GM19043 (cell line): ENCODE data around the gene STK32C.
"Not testable (repeated sequence)": the region's sequence is repeated elsewhere in the genome, so short reads cannot be mapped to it uniquely, and the experiment has no call there.

Experiments used
- ATAC-seq: cut with Tn5 transposase; IDR thresholded peaks from one replicate; pipeline ENCODE4 v1.9.1; 2021; ENCODE audit warnings: low read depth; ENCODE audit not compliant: unreplicated experiment

STK32C gene

DNA sequence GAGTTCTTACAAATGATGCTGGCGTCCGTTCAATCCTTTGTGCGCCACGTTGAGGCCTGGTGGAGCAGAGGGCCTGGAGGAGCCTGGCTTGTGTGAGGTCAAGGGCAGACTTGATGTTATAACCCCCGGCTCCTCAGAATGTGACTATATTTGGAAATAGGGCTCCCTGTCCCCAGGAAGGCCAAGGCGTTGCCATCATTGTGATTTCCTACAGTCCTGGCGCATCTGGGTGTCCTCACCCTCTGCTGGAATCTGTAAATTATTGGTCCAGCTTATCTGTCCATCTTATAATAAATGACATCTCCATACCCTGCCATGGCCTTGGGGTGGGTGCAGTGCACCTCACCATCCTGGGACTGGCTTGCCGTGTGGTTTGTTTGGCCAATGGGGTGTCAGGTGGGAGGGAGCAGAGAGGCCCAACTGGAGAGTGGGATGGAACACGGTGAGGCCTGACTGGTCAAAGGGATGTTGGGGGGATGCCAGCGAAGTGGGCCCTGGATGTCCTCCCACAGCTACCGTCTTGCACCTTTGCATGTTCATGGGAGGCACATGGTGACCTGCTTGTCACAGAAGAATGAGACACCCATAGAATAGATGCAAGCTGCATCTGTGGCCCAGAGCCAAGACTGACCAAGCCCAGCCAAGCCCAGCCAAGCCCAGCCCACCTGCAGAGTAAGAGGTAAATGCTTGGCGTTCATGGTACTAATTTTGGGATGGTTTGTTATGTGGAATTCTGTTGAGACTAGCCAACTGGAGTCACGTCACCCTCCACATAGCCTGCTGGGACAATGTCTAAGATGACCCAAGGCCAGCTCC is 13.1 kb upstream of the STK32C start:
- no peak for ATAC-seq

DNA sequence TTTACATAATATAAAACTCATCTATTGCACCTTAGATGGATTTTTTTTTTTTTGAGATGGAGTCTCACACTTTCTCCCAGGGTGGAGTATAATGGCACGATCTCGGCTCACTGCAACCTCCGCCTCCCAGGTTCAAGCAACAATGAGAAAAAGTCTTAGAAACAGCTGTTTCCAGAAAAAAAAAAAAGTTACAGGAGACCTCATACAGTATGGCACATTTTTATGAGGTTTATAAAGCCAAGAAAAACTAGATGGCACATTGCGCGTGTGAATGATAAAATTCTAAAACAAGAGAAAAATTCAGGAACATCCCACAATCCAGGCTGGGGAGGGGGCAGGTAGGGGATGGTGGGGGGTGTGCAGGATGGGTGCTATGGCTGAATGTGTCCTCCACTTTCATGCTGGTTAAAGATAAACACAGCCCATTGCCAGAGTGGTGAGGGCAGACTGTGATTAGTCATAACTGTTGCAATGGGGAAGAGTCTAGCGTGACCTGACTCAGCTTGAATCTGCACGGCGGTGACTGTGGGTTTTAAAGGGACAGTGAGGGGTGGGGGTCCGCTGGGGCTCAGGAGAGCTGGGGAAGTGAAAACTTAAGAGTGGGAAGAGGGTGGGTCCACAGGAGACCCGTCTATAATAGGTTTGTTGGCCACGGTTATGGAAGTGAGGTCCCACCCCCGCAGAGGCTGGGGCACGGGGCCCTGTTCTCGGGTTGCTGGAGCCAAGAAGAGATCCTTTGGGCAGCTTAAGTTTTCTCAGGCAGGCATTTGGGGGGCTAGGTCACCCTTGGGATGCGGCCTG is 12.3 kb upstream of the STK32C start:
- peak; percentile 99 for ATAC-seq

DNA sequence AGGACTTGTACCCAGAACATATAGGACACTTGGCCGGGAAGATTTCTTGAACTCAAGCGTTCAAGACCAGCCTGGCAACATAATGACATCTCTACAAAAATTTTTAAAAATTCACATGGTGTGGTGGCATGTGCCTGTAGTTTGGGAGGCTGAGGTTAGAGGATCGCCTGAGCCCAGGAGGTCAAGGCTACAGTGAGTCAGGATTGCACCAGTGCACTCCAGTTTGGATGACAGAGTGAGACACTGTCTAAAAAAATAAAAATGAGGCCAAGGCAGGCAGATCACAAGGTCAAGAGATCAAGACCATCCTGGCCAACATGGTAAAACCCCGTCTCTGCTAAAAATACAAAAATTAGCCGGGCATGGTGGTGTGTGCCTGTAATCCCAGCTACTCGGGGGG is 9.7 kb upstream of the STK32C start:
- ATAC-seq, result not testable (repeated sequence)

DNA sequence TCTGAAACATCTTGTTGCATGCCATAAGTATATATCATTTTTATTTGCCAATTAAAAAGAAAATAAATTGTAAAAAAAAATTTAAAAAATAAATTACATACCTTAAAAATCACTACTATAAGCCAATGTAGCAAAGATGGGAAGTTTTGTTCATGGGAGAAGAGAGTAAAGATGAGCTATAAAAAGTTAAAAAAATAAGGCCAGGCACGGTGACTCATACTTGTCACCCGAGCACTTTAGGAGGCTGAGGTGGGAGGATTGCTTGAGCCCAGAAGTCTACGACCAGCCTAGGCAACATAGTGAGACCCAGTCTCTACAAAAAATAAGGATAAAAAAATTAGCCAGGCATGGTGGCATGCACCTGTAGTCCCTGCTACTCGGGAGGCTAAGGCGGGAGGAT is 8.4 kb upstream of the STK32C start:
- no peak for ATAC-seq

DNA sequence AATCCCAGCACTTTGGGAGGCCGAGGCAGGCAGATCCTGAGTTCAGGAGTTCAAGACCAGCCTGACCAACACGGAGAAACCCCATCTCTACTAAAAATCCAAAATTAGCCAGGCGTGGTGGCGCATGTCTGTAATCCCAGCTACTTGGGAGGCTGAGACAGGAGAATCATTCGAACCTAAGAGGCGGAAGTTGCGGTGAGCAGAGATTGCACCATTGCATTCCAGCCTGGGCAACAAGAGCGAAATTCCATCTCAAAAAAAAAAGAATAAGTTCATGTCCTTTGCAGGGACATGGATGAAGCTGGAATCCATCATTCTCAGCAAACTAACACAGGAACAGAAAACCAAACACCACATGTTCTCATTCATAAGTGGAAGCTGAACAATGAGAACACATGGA is 7.1 kb upstream of the STK32C start:
- not testable (repeated sequence) for ATAC-seq

DNA sequence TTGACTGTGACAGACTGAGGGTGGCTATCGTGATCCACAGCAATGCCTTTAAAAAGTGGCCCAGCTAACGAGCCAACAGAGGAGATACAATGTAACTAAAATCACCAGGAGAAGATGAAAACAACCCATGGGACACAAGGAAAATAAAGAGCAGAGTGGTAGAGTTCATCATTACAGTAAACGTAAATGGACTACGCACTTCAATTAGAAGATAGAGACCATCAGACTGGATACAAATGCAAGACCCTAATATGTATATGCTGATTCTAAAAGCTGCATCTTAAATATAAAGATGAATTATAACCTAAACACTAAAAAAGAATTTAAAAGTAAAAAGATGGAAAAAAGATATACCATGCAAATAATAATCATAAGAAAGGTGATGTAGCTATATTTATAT is 6.6 kb upstream of the STK32C start:
- no peak for ATAC-seq

DNA sequence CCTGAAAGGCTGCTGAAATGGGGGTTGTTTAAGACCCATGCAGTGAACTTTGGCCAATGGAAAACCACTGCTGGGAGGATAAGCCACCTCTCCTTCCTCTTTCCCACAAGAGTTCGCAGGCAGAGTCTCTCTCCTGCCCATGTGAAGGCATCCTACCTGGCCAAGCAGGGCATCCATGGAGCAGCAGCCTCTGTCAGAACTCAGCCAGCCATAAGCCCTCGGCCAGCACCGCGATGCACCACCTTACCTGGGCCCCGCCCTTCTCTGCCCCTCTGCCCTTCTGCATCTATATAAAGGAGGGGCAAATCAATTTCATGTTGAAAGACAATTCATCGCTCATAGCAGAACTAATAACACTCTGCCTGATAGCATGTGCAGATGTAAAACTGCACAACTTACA is 6.1 kb upstream of the STK32C start:
- ATAC-seq, result no peak

DNA sequence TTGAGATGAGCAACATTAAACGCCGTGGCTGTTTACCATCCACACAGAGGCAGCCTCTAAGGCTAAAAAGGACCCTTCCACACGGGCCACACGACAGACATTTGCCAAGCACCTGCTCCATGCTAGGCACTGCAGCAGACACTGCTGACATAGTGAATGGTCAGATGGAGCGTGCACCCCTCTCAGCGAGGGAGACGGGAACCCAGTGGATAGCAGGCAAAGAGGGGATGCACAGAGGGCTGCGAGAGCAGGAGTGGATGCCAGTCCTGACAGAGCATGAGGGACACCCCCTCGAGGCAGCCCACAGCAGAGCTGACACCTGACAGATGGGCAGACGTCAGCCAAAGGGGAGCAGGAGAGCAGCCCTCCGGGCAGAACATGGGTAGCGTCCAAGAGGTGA is 5.6 kb upstream of the STK32C start:
- no peak for ATAC-seq

DNA sequence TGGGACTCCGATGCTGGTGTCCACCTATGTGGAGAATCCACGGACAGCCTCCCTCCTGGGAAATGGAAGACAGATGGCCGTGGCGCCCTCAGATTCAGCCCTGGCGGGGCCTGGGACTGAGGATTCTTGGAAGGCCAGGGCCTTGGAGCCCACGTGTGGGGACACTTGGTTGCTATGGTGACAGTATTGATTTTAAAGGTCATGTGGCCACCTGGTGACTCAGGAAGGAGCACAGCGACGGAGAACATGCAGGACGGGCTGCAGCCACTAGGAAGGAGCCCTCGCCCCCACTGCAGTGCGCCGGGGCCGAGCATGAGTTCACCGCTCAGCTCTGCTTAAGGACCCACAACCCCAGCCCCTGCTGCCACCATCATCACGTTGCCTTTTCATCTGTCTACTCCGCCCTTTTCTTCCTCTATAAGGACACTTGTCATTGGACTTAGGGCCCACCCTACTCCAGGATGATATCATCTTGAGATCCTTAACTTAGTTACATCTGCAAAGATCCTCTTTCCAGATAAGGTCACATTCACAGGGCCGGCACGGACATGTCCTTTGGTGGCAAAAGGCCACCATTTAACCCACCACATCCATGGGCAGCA is 3.7 kb upstream of the STK32C start:
- no peak for ATAC-seq

DNA sequence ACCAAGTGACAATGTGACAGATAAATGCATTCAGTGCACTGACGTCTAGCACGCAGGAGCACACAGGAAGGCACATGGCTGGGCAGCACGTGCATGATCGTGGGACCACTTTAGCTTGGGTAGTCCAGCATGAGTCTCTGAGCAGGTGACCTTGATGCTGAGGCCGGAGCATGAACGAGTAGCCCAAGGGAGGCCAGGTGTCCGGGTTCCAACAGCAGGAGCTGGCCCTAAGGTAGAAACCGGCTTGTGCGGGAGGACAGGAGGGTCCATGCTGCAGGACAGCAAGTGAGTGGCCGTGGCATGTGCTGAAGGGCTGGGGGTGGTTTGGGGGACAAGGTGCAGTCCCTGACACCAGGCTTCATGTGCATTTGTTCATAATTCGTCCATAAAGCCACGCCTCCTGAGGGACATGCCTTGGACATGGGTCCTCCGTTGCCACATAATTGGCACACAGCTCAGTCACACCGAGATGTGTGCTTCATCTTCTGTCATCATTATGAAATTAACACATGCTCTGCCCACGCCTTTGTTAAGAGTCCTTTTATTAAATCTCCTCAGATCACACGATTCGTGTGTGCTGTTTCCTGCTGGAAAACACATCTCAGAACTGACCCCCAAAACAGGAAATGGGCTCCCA is 3.1 kb upstream of the STK32C start:
- ATAC-seq, result no peak

DNA sequence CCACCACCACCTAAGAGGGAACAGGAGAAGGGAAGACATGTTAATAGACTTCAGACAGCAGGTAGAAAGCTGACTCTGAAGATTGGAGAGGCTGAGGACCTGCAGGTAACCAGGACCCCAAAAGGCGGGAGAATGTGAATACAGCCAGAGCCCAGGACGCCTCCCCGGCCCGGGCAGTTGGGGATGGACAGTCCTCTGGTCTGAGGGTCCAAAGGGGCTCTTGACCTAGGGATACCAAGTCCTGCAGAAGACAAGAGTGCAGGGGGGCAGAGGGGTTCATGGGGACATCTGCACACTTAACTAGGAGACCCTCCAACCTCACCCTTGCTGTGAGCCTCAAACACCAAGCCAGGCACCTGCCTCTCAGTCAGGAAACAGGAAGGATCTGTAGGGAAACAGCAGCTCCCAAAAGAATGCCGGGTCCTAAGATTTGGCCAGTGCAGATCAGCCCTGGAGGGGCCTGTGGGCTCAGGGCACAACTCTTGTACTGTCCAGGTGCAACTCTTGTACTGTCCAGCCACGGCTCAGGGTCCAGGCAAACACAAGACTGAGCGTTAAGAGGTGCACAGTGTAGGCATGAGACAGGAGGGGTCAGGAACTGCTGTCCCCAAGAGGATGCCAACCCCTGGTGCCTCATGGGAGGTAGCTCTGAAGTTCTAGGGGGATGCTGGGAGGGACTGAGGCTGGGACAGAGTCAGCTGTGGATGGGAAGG is 2.3 kb upstream of the STK32C start:
- no peak for ATAC-seq

DNA sequence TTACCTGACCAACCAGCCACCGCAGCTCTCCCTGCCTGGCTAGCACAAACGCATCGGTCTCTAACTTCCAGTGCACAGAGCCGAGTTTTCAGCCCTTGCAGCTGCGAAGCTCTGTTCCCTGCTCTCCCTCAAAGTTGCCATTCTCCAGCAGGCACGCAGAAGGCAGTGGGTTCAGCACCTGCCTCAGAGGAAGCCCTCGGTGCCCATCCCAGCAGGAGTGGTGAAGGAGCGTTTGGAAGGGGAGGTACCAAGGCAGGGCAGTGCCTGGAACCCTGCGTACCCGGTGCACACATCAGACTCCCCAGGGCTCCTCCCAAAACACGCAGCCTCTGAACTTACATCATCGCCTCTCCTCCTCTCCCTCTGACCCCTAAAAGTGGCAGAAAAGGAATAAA is 1.7 kb upstream of the STK32C start:
- no peak for ATAC-seq

DNA sequence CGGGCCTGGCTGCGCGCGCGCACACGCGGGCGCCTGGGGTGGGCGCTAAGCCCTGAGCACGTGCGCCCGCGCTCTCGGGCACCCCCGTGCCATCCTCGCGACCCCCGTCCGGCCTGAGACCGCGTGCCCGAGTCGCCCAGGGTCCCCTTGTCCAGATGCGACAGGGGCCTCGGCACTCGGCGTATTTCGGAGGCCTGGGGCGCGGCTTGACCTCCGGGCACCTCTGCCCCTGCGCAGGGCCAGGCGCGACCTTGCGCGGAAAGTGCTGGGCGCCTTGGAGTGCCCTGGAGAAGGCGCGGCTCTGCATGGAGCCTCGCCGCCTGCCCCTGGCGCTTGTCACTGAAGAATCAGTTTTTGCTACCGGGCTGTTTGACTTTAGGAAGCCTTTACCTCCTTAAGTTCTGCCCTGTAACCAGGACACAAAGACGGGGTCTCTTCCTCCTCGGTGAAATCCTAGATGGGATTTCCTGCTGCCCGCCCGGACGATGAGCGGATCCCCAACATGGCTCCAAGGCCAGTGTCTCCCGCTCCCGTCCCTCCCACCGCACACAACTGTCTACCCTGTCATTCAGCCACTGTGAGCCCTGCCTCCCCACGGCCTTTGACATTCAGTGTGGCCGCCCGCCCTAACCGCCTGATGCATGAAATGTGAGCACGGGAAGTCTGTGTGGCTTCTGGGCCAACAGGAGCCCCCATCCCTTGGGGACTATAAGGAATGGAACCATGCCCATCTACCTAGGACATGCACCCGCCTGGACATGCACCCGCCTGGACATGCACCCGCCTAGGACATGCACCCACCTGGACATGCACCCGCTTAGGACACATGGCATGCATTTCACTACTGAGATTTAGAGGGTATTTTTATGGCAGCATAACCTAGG is 1.1 kb upstream of the STK32C start:
- no peak for ATAC-seq

DNA sequence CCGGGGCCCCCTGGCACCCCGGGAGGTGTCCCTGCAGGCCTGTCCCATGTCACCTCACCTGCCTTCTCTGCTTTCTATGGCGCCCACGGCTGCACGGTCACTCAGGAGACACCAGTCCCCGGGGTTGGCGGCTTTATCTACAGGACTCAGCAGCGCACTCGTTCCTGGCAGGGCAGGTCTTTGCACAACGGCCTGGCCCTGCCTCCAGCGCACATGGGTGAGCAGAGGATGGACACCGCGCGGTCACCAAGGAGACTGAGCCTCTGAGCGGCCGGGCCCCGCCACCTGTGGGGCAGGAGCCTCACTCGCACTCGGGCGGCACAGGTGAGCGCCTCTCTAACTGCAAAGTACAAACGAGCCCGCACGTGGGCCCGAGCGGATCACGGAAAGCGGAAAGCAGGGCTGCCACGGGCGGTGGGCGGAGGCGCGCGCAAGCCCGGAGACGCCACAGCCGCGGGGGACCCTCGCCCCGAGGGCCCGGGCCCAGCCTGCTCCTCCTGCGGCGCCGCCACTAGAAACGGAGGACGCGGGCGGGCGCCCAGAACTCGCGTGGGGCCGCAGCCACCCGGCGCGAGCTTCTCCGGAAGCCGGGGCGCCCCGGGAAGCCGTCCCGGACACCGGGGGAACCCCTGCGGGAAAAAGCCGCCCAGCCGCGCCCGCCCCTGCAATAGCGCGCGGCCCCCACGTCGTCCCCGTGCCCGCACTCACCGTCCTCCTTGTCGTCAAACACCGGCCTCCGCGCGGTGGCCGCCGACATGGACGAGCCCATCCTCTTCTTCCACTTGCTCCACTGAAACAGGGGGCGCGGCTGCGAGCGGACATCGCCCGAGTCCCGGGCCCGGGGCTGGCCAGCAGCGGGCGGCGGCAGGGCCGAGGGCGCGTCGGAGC is 642 bp downstream of the STK32C start:
- ATAC-seq, result peak; percentile 9

DNA sequence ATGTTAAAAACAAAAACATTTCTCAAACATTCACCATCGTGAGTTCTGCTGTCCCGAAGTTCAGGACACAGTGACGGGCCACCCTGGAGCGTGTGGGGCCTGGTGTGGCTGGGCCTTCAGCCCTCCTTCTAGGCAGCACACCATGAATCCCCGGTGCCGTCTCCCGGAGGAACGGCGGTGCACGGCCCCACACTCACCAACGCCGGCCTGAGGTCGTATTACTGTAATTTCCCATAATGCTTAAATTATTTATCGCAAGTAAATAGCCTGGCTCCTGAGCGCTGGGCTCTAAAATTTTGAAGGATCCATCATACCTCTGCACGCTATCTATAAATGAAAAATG is 1.4 kb downstream of the STK32C start:
- no peak for ATAC-seq

DNA sequence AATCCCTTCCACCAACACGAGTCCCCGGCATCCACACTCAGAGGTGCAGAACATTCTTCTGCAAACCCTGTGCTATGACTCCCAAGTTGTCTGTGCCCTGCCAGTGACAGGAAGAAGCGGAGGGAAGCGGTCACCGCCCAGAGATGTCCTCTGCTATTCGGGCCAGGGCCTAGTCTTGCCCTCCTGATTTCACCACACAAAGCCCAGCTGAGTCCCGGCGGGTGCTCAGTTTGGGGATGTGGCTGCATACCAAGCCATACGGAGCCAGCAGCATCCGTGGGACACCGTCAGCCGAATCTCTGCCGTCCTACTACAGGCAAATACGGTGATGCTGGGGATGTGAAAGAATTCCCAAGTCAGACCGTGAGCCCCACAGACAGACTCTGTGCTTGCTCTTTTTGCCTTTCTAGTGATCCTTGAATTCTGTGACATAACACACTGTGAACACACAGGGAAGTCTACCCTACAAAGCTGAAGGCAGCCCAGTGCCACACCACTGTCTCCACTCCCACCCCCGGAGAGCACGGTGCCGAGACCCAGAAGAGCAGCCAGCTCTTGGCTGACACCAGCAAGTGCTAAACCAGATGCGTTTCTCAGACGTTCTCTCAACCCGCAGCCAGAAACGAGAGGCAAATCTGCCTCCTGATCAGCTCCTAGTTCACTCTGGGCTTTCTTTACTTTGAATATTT is 2.0 kb downstream of the STK32C start:
- ATAC-seq, result no peak

DNA sequence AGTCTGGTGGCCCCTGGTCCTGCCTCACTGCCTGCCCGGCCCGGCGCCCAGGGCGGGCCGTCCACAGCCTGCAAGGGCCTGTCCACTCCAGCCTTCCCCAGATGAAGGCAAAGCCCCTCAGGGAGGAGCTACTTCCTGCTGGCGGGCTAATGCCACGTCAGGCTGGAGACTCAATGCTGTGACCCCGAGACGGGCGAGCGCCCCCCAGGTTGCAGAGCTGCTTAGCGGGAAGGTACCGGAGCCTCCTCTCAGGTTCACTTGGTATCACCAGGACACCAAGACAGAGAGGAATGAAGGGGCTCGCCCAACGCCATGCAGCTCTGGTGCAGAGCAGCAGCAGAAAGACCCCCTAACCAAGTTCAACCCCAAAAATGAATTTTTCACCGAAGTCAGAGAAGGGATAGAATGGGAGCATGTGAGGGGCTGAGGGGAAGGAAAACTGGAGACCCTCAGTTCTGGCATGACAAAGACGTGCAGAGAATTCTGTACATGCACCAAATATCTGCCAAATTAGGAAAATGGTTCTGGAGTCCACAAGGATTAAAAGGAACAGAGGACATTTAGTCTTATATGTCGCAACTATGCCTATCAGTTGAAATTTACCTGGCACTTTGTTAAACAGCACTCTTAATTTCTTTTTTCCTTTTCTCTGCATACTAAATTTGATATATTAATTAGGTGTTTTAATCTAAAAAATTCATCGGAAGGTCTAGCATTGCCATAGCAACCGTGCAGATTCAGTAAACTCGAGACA is 2.8 kb downstream of the STK32C start:
- ATAC-seq, result no peak
